HEK293 (cell line): Measurements from ENCODE around the gene PLK5.

Experiments used
- AEBP2 ChIP-seq: fragments of 450-650 bp; formaldehyde crosslinking; IDR thresholded peaks from 2 replicates; pipeline ENCODE4 v1.5.1; 2016; ENCODE audit warnings: missing biosample characterization, missing genetic modification characterization, borderline replicate concordance
- HIC1 ChIP-seq: fragments of 450-650 bp; formaldehyde crosslinking; IDR thresholded peaks from 2 replicates; pipeline ENCODE4 v1.5.1; 2016; ENCODE audit warnings: missing biosample characterization, missing genetic modification characterization
- KLF10 ChIP-seq: fragments of 450-650 bp; IDR thresholded peaks from 2 replicates; pipeline ENCODE4 v1.5.1; 2018; ENCODE audit warnings: missing biosample characterization, mild to moderate bottlenecking, missing genetic modification characterization
- KLF8 ChIP-seq: fragments of 450-650 bp; formaldehyde crosslinking; IDR thresholded peaks from 2 replicates; pipeline ENCODE4 v1.5.1; 2016; ENCODE audit warnings: missing biosample characterization, missing genetic modification characterization
- ZBTB20 ChIP-seq: fragments of 450-650 bp; formaldehyde crosslinking; IDR thresholded peaks from 2 replicates; pipeline ENCODE4 v1.5.1; 2016; ENCODE audit warnings: missing biosample characterization, missing genetic modification characterization
- ZBTB7A ChIP-seq: fragments of 450-650 bp; formaldehyde crosslinking; IDR thresholded peaks from 2 replicates; pipeline ENCODE4 v1.5.1; 2016; ENCODE audit warnings: low read depth, missing biosample characterization, missing genetic modification characterization
- ZIC2 ChIP-seq: fragments of 450-650 bp; formaldehyde crosslinking; IDR thresholded peaks from 2 replicates; pipeline ENCODE4 v1.5.1; 2016; ENCODE audit warnings: missing biosample characterization, missing genetic modification characterization
- ZNF112 ChIP-seq: fragments of 450-650 bp; formaldehyde crosslinking; IDR thresholded peaks from 2 replicates; pipeline ENCODE4 v1.5.0; 2017; ENCODE audit warnings: missing biosample characterization, missing genetic modification characterization
- ZNF133 ChIP-seq: fragments of 450-650 bp; formaldehyde crosslinking; IDR thresholded peaks from 2 replicates; pipeline ENCODE4 v1.5.1; 2016; ENCODE audit warnings: missing biosample characterization, missing genetic modification characterization
- ZNF169 ChIP-seq: fragments of 450-650 bp; formaldehyde crosslinking; IDR thresholded peaks from 2 replicates; pipeline ENCODE4 v1.5.1; 2016; ENCODE audit warnings: missing biosample characterization, missing genetic modification characterization
- ZNF2 ChIP-seq: fragments of 450-650 bp; formaldehyde crosslinking; IDR thresholded peaks from 2 replicates; pipeline ENCODE4 v1.5.1; 2016; ENCODE audit warnings: missing biosample characterization, missing genetic modification characterization
- ZNF23 ChIP-seq: fragments of 450-650 bp; formaldehyde crosslinking; IDR thresholded peaks from 2 replicates; pipeline ENCODE4 v1.5.1; 2016; ENCODE audit warnings: missing biosample characterization, missing genetic modification characterization, borderline replicate concordance
- ZNF239 ChIP-seq: fragments of 450-650 bp; formaldehyde crosslinking; IDR thresholded peaks from 2 replicates; pipeline ENCODE4 v1.5.1; 2016; ENCODE audit warnings: missing biosample characterization, missing genetic modification characterization
- ZNF311 ChIP-seq: fragments of 450-650 bp; formaldehyde crosslinking; IDR thresholded peaks from 2 replicates; pipeline ENCODE4 v1.5.1; 2017; ENCODE audit warnings: missing biosample characterization, missing genetic modification characterization, borderline replicate concordance
- ZNF555 ChIP-seq: fragments of 450-650 bp; formaldehyde crosslinking; conservative IDR thresholded peaks from 2 replicates; pipeline ENCODE4 v1.5.1; 2017; ENCODE audit warnings: missing biosample characterization, mild to moderate bottlenecking, missing genetic modification characterization, inconsistent platforms
- ZNF658 ChIP-seq: fragments of 450-650 bp; formaldehyde crosslinking; IDR thresholded peaks from 2 replicates; pipeline ENCODE4; 2016; ENCODE audit warnings: missing biosample characterization, missing genetic modification characterization
- ZNF777 ChIP-seq: fragments of 450-650 bp; formaldehyde crosslinking; IDR thresholded peaks from 2 replicates; pipeline ENCODE4 v1.5.1; 2017; ENCODE audit warnings: missing biosample characterization, missing genetic modification characterization, borderline replicate concordance
- ZNF785 ChIP-seq: fragments of 450-650 bp; formaldehyde crosslinking; IDR thresholded peaks from 2 replicates; pipeline ENCODE4 v1.5.1; 2016; ENCODE audit warnings: missing biosample characterization, missing genetic modification characterization
- TF ChIP-seq, protein P1 (sequence below): fragments of 450-650 bp; formaldehyde crosslinking; IDR thresholded peaks from 2 replicates; pipeline ENCODE4 v1.5.1; 2016; ENCODE audit warnings: missing biosample characterization, missing genetic modification characterization
- TF ChIP-seq, protein P2 (sequence below): fragments of 450-650 bp; formaldehyde crosslinking; IDR thresholded peaks from 2 replicates; pipeline ENCODE4 v1.5.1; 2017; ENCODE audit warnings: missing biosample characterization, missing genetic modification characterization
- TF ChIP-seq, protein P3 (sequence below): fragments of 450-650 bp; formaldehyde crosslinking; IDR thresholded peaks from 2 replicates; pipeline ENCODE4 v1.5.1; 2016; ENCODE audit warnings: missing biosample characterization, missing genetic modification characterization
- TF ChIP-seq, protein P4 (sequence below): fragments of 450-650 bp; formaldehyde crosslinking; IDR thresholded peaks from 2 replicates; pipeline ENCODE4 v1.5.1; 2016; ENCODE audit warnings: missing biosample characterization, missing genetic modification characterization
- TF ChIP-seq, protein P5 (sequence below): fragments of 450-650 bp; formaldehyde crosslinking; IDR thresholded peaks from 2 replicates; pipeline ENCODE4 v1.5.1; 2016; ENCODE audit warnings: missing biosample characterization, missing genetic modification characterization

Gene PLK5

DNA sequence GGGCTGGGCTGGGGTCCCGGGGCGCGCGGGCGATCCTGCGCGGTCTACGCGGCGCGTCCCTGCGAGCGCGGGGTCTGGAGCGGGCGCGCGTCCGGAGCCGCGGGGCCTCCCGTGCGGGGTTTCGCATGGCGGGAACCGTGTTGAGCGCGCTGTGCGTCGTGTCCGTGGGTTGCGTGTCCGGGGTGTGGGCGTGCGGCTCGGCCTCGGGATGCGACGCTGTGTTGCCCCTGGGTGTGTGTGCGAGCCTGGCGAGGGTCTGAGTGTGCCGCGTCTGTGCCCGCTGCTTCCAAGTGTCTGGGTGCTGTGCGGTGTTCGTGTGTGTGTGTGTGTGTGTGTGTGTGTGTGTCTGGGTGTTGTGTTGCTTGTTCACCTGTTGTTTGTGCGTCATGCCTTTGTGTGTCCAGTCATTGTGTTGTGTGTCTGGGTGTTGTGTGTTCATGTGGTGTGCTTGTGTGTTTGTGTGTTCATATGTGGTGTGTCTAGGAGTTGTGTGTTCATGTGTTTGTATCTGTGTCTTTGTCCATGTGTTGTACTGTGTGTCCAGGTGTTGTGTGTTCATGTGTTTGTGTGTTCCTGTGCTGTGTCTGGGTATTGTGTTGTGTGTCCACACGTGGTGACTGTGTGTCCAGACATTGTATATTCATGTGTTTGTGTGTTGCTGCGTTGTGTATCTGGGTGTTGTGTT is 552 bp downstream of the PLK5 start (continued):
- TF ChIP-seq ZNF23 (tag by site-specific recombination) (0 out of 2 replicates have a peak, but pooled peaks have one; percentile 7), ZBTB20 (0 out of 2 replicates have a peak, but pooled peaks have one; percentile 24), ZNF239 (tag by site-specific recombination) (peak; percentile 14; the same call in 1 of the 2 replicates), ZNF555 (tag by site-specific recombination) (no peak), ZNF785 (tag by site-specific recombination) (no peak; the same call in 1 of the 2 replicates), HIC1 (0 out of 2 replicates have a peak, but pooled peaks have one; percentile 23), ZNF311 (tag by site-specific recombination) (peak; percentile 78; the same call in 1 of the 2 replicates), ZNF169 (tag by site-specific recombination) (no peak), ZNF2 (tag by site-specific recombination) (peak; percentile 94), AEBP2 (tag by site-specific recombination) (peak; percentile 18; the same call in 1 of the 2 replicates), ZBTB7A (peak; percentile 53; the same call in 1 of the 2 replicates), ZNF133 (tag by site-specific recombination) (peak; percentile 47), ZNF112 (tag by site-specific recombination) (no peak; the same call in 1 of the 2 replicates), ZNF777 (tag by site-specific recombination) (0 out of 2 replicates have a peak, but pooled peaks have one; percentile 8), ZIC2 (tag by site-specific recombination) (no peak), KLF10 (no peak), KLF8 (tag by site-specific recombination) (no peak; the same call in 1 of the 2 replicates), ZNF658 (0 out of 2 replicates have a peak, but pooled peaks have one; percentile 75)
- TF ChIP-seq, protein P1, sequence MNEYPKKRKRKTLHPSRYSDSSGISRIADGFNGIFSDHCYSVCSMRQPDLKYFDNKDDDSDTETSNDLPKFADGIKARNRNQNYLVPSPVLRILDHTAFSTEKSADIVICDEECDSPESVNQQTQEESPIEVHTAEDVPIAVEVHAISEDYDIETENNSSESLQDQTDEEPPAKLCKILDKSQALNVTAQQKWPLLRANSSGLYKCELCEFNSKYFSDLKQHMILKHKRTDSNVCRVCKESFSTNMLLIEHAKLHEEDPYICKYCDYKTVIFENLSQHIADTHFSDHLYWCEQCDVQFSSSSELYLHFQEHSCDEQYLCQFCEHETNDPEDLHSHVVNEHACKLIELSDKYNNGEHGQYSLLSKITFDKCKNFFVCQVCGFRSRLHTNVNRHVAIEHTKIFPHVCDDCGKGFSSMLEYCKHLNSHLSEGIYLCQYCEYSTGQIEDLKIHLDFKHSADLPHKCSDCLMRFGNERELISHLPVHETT (tag by site-specific recombination), result no peak; the same call in 1 of the 2 replicates
- TF ChIP-seq, protein P2, sequence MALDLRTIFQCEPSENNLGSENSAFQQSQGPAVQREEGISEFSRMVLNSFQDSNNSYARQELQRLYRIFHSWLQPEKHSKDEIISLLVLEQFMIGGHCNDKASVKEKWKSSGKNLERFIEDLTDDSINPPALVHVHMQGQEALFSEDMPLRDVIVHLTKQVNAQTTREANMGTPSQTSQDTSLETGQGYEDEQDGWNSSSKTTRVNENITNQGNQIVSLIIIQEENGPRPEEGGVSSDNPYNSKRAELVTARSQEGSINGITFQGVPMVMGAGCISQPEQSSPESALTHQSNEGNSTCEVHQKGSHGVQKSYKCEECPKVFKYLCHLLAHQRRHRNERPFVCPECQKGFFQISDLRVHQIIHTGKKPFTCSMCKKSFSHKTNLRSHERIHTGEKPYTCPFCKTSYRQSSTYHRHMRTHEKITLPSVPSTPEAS (tag by site-specific recombination), result peak; percentile 54; the same call in 1 of the 2 replicates
- TF ChIP-seq, protein P3, sequence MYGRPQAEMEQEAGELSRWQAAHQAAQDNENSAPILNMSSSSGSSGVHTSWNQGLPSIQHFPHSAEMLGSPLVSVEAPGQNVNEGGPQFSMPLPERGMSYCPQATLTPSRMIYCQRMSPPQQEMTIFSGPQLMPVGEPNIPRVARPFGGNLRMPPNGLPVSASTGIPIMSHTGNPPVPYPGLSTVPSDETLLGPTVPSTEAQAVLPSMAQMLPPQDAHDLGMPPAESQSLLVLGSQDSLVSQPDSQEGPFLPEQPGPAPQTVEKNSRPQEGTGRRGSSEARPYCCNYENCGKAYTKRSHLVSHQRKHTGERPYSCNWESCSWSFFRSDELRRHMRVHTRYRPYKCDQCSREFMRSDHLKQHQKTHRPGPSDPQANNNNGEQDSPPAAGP (tag by site-specific recombination), result peak; percentile 40; the same call in 1 of the 2 replicates
- TF ChIP-seq, protein P4, sequence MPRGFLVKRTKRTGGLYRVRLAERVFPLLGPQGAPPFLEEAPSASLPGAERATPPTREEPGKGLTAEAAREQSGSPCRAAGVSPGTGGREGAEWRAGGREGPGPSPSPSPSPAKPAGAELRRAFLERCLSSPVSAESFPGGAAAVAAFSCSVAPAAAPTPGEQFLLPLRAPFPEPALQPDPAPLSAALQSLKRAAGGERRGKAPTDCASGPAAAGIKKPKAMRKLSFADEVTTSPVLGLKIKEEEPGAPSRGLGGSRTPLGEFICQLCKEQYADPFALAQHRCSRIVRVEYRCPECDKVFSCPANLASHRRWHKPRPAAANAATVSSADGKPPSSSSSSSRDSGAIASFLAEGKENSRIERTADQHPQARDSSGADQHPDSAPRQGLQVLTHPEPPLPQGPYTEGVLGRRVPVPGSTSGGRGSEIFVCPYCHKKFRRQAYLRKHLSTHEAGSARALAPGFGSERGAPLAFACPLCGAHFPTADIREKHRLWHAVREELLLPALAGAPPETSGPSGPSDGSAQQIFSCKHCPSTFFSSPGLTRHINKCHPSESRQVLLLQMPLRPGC (tag by site-specific recombination), result peak; percentile 45; the same call in 1 of the 2 replicates
- TF ChIP-seq, protein P5, sequence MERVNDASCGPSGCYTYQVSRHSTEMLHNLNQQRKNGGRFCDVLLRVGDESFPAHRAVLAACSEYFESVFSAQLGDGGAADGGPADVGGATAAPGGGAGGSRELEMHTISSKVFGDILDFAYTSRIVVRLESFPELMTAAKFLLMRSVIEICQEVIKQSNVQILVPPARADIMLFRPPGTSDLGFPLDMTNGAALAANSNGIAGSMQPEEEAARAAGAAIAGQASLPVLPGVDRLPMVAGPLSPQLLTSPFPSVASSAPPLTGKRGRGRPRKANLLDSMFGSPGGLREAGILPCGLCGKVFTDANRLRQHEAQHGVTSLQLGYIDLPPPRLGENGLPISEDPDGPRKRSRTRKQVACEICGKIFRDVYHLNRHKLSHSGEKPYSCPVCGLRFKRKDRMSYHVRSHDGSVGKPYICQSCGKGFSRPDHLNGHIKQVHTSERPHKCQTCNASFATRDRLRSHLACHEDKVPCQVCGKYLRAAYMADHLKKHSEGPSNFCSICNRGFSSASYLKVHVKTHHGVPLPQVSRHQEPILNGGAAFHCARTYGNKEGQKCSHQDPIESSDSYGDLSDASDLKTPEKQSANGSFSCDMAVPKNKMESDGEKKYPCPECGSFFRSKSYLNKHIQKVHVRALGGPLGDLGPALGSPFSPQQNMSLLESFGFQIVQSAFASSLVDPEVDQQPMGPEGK (tag by site-specific recombination), result peak; percentile 21; the same call in 1 of the 2 replicates
